ENCODE results near the gene RAPGEF5. TPM values are rescaled to one million over a fixed set of nuclear protein-coding genes. Genes with fewer than 3 reads are reported as not detected.

RAPGEF5 gene
- polyA plus RNA-seq, 4 donors = 5.4 to 33.4 (median 10.1) TPM

DNA sequence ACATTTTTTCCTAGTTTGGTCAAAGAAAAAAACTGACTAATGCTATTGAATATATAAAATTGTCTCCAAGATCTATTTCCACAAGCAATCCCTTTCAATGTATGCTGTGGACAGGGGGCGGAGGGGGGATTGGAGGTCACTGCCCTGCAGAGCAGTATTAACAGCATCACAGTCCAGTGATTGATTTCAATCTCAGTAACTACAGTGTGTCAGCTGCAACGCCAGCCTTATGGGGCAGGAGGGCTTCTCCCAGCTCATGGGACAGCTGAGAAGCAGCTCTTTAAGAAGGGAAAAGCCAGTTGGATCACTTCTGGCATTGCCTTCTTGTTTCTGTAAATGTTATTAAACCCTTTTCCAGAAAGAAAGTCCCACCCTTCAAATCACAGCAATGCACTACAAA, 65.0 kb downstream of the RAPGEF5 start:
- peaks cover 0 to 11% (median 7%) of the 10 kb centered on the region in 3 donors for H3K36me3 ChIP-seq (ENCODE audit: control insufficient read depth in 3 of 3, insufficient read depth in 2 of 3, low read depth in 1 of 3, low read length in 3 of 3)
- DNase-seq (no peak), FAIRE-seq (no peak)
- no peak overlapping the region for H3K27ac ChIP-seq (ENCODE audit: low read depth in 1 of 3, low read length in 2 of 3)
- 78 to 90% (median 81%) methylated on average over 2 of the region's 2 CpGs for WGBS, 3 donors
- no peaks in the 10 kb centered on the region for H3K9me3 ChIP-seq (ENCODE audit: control insufficient read depth in 2 of 2, insufficient read depth in 1 of 2, low read depth in 1 of 2, low read length in 1 of 2)
- H3K27me3 ChIP-seq (ENCODE audit: control insufficient read depth in 3 of 3, insufficient read depth in 3 of 3, low read length in 3 of 3) = no peaks in the 10 kb centered on the region
- no peak overlapping the region for H3K4me3 ChIP-seq (ENCODE audit: low read depth in 1 of 3, low read length in 3 of 3)
- no peaks in the 10 kb centered on the region for H3K4me1 ChIP-seq (ENCODE audit: control insufficient read depth in 3 of 3, insufficient read depth in 2 of 3, low read depth in 1 of 3, low read length in 2 of 3)

DNA sequence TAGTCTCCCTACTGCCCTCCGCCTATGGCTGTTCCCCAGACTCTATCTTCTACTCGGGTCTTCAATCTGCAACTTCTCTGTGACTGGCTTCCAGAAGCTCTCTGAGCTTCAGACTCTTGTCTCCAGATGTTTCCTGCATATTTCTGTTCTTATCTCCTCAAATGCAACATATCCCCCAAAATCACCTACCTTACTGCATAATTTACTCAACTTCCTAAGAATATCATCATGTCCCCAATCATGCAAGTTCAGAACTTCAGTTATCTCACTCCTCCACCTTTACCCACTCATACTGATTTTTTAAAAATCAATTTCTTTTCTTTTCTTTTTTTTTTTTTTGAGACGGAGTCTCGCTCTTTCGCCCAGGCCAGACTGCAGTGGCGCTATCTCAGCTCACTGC, 68.8 kb downstream of the RAPGEF5 start:
- peaks cover 0 to 2% (median 0%) of the 10 kb centered on the region in 3 donors for H3K27me3 ChIP-seq (ENCODE audit: control insufficient read depth in 3 of 3, insufficient read depth in 3 of 3, low read length in 3 of 3)
- FAIRE-seq (no peak), DNase-seq (no peak)
- no peaks in the 10 kb centered on the region for H3K9me3 ChIP-seq (ENCODE audit: control insufficient read depth in 2 of 2, insufficient read depth in 1 of 2, low read depth in 1 of 2, low read length in 1 of 2)
- H3K27ac ChIP-seq (ENCODE audit: low read depth in 1 of 3, low read length in 2 of 3) = no peak overlapping the region
- H3K4me3 ChIP-seq (ENCODE audit: low read depth in 1 of 3, low read length in 3 of 3) = no peak overlapping the region
- peaks cover 0 to 8% (median 6%) of the 10 kb centered on the region in 3 donors for H3K36me3 ChIP-seq (ENCODE audit: control insufficient read depth in 3 of 3, insufficient read depth in 2 of 3, low read depth in 1 of 3, low read length in 3 of 3)
- no peaks in the 10 kb centered on the region for H3K4me1 ChIP-seq (ENCODE audit: control insufficient read depth in 3 of 3, insufficient read depth in 2 of 3, low read depth in 1 of 3, low read length in 2 of 3)
- 89 to 98% (median 98%) methylated on average over 6 of the region's 6 CpGs for WGBS, 3 donors

DNA sequence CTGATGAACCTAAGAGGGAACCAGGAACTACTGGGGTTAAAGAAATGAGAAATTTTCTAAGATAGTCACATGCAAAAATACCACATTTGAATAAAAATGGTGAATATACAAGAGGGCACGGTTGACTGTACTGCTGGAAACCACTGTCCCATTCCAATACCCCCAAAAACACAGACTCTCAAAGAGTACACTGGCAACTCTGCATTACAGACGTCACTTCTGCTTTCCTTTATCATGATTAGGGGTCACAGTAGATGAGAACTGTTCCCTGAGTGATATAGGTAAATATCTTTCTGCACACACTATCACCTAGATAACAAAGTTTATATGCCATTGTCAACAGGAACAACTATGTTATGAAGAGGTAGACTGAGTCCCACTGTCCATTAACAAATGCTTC, 69.5 kb downstream of the RAPGEF5 start:
- FAIRE-seq (no peak), DNase-seq (no peak)
- no peak overlapping the region for H3K4me3 ChIP-seq (ENCODE audit: low read depth in 1 of 3, low read length in 3 of 3)
- WGBS, 3 donors = 82 to 87% (median 83%) methylated on average over 2 of the region's 2 CpGs
- H3K4me1 ChIP-seq (ENCODE audit: control insufficient read depth in 3 of 3, insufficient read depth in 2 of 3, low read depth in 1 of 3, low read length in 2 of 3) = no peaks in the 10 kb centered on the region
- H3K27ac ChIP-seq (ENCODE audit: low read depth in 1 of 3, low read length in 2 of 3) = no peak overlapping the region
- H3K27me3 ChIP-seq (ENCODE audit: control insufficient read depth in 3 of 3, insufficient read depth in 3 of 3, low read length in 3 of 3) = peaks cover 0 to 2% (median 0%) of the 10 kb centered on the region in 3 donors
- peaks cover 0 to 6% (median 5%) of the 10 kb centered on the region in 3 donors for H3K36me3 ChIP-seq (ENCODE audit: control insufficient read depth in 3 of 3, insufficient read depth in 2 of 3, low read depth in 1 of 3, low read length in 3 of 3)
- no peaks in the 10 kb centered on the region for H3K9me3 ChIP-seq (ENCODE audit: control insufficient read depth in 2 of 2, insufficient read depth in 1 of 2, low read depth in 1 of 2, low read length in 1 of 2)

DNA sequence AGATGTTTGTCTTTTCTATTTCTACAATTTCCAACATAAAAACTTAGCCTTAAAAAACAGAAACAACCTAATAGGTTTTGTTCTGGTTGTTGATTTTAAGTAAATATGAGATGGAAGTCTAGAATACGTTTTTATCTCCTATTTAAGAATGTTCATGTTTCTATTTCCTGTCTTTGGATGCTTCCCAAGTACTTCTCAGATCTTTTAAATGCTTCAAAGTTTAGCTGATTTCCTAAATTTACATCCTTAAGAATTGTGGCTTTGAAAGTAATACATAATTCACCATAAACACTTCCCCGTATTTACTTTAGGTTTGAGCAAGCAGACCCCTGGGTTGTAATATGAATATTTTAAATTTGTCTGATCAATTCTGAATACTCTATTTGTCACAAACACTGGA, 70.5 kb downstream of the RAPGEF5 start:
- H3K36me3 ChIP-seq (ENCODE audit: control insufficient read depth in 3 of 3, insufficient read depth in 2 of 3, low read depth in 1 of 3, low read length in 3 of 3) = peaks cover 0 to 9% (median 2%) of the 10 kb centered on the region in 3 donors
- H3K9me3 ChIP-seq (ENCODE audit: control insufficient read depth in 2 of 2, insufficient read depth in 1 of 2, low read depth in 1 of 2, low read length in 1 of 2) = no peaks in the 10 kb centered on the region
- H3K4me1 ChIP-seq (ENCODE audit: control insufficient read depth in 3 of 3, insufficient read depth in 2 of 3, low read depth in 1 of 3, low read length in 2 of 3) = no peaks in the 10 kb centered on the region
- DNase-seq (no peak), FAIRE-seq (no peak)
- H3K27ac ChIP-seq (ENCODE audit: low read depth in 1 of 3, low read length in 2 of 3) = no peak overlapping the region
- no peak overlapping the region for H3K4me3 ChIP-seq (ENCODE audit: low read depth in 1 of 3, low read length in 3 of 3)
- H3K27me3 ChIP-seq (ENCODE audit: control insufficient read depth in 3 of 3, insufficient read depth in 3 of 3, low read length in 3 of 3) = peaks cover 0 to 2% (median 0%) of the 10 kb centered on the region in 3 donors
- WGBS, 3 donors = 65 to 82% (median 76%) methylated on average over 2 of the region's 2 CpGs

DNA sequence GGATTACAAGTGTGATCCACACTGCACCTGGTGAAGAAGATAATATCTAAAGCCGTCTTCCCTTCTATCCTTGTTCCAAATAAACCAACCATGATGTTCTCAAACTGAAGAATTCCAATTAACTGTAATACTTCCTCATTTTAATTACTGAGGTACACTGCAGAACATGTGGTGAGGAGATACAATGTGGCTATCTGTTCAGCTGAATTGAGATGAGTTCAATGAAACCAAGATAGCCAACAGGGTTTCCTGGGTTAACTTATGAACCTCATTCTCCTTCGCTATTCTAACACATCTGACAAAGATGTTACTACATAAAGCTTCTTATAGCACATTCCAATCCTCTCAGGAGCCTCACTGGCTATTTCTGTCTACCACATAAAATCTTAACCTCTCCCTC, 75.5 kb downstream of the RAPGEF5 start:
- Histone ChIP-seq H3K4me1 (ENCODE audit: control insufficient read depth in 3 of 3, insufficient read depth in 2 of 3, low read depth in 1 of 3, low read length in 2 of 3) (peaks cover 0 to 2% (median 0%) of the 10 kb centered on the region in 3 donors), H3K27ac (ENCODE audit: low read depth in 1 of 3, low read length in 2 of 3) (no peak overlapping the region), H3K4me3 (ENCODE audit: low read depth in 1 of 3, low read length in 3 of 3) (no peak overlapping the region), H3K27me3 (ENCODE audit: control insufficient read depth in 3 of 3, insufficient read depth in 3 of 3, low read length in 3 of 3) (peaks cover 0 to 2% (median 0%) of the 10 kb centered on the region in 3 donors), H3K9me3 (ENCODE audit: control insufficient read depth in 2 of 2, insufficient read depth in 1 of 2, low read depth in 1 of 2, low read length in 1 of 2) (no peaks in the 10 kb centered on the region), H3K36me3 (ENCODE audit: control insufficient read depth in 3 of 3, insufficient read depth in 2 of 3, low read depth in 1 of 3, low read length in 3 of 3) (peaks cover 0 to 4% (median 2%) of the 10 kb centered on the region in 3 donors)
- FAIRE-seq = no peak
- no peak for DNase-seq
- WGBS, 3 donors = 78 to 90% (median 88%) methylated on average over 2 of the region's 2 CpGs

DNA sequence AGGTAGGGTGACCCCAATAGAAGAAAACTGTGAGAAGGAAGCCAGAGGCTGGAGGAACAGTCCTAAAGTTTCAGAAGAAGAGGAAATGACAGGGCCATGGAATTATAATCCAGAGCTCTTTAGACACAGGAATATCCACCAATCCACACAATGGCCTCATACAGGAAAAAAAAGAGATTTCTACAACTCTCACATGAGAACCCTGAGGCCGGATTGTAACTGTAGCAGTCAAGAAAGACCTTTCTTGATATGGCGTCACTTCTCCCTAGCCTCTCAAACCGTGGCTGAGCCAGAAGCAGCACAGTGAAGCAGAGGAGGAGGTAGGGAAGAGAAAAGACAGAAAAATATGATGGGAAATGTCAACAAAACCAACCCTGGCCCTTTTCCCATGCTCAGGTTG, 76.9 kb downstream of the RAPGEF5 start:
- H3K9me3 ChIP-seq (ENCODE audit: control insufficient read depth in 2 of 2, insufficient read depth in 1 of 2, low read depth in 1 of 2, low read length in 1 of 2) = no peaks in the 10 kb centered on the region
- DNase-seq (no peak), FAIRE-seq (no peak)
- H3K36me3 ChIP-seq (ENCODE audit: control insufficient read depth in 3 of 3, insufficient read depth in 2 of 3, low read depth in 1 of 3, low read length in 3 of 3) = peaks cover 0 to 3% (median 2%) of the 10 kb centered on the region in 3 donors
- 77 to 90% (median 86%) methylated on average over 3 of the region's 3 CpGs for WGBS, 3 donors
- H3K27ac ChIP-seq (ENCODE audit: low read depth in 1 of 3, low read length in 2 of 3) = no peak overlapping the region
- H3K4me1 ChIP-seq (ENCODE audit: control insufficient read depth in 3 of 3, insufficient read depth in 2 of 3, low read depth in 1 of 3, low read length in 2 of 3) = peaks cover 0 to 2% (median 0%) of the 10 kb centered on the region in 3 donors
- peaks cover 0 to 2% (median 0%) of the 10 kb centered on the region in 3 donors for H3K27me3 ChIP-seq (ENCODE audit: control insufficient read depth in 3 of 3, insufficient read depth in 3 of 3, low read length in 3 of 3)
- H3K4me3 ChIP-seq (ENCODE audit: low read depth in 1 of 3, low read length in 3 of 3) = no peak overlapping the region

DNA sequence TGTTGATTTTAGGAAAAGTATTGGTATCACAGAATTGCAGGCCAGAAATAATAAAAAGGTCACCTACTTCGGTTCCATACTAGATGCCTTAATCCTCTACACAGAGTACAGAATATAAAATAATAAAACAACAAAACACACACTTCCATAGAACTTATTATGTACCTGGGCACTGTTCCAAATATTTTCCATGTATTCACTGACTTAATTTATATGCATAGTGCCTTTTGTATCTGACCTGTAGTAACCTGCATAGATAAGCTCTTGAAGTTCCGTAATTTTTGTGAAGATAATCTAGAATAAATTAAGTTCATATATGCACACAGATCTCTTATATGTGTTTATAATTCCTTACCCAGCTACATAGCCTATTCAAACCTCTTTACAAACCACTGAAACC, 78.3 kb downstream of the RAPGEF5 start:
- Histone ChIP-seq H3K9me3 (ENCODE audit: control insufficient read depth in 2 of 2, insufficient read depth in 1 of 2, low read depth in 1 of 2, low read length in 1 of 2) (peaks cover 0 to 5% of the 10 kb centered on the region in 2 donors), H3K36me3 (ENCODE audit: control insufficient read depth in 3 of 3, insufficient read depth in 2 of 3, low read depth in 1 of 3, low read length in 3 of 3) (peaks cover 0 to 4% (median 3%) of the 10 kb centered on the region in 3 donors), H3K4me1 (ENCODE audit: control insufficient read depth in 3 of 3, insufficient read depth in 2 of 3, low read depth in 1 of 3, low read length in 2 of 3) (peaks cover 0 to 2% (median 0%) of the 10 kb centered on the region in 3 donors), H3K27me3 (ENCODE audit: control insufficient read depth in 3 of 3, insufficient read depth in 3 of 3, low read length in 3 of 3) (no peaks in the 10 kb centered on the region), H3K4me3 (ENCODE audit: low read depth in 1 of 3, low read length in 3 of 3) (no peak overlapping the region), H3K27ac (ENCODE audit: low read depth in 1 of 3, low read length in 2 of 3) (no peak overlapping the region)
- FAIRE-seq (no peak), DNase-seq (peak in 1 of 2 donors; percentile 48)
- 13 to 64% (median 37%) methylated on average over 2 of the region's 2 CpGs for WGBS, 3 donors

DNA sequence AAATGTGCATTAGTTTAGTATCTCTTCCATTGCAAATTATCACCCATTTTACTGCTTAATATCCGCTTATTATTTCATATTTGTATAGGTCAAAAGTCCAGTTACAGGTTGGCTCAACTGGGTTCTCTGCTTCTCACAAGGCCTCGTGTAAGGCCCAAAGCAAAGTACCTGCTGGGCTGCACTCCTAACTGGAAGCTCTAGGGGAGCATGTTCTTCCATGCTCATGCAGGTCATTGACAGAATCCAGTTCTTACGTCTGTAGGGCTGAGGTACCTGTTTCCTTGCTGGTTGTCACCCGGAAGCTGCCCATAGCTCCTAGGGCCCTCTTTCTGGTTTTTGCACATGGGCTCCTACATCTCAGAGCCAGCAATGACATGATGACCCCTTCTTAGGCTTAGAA, 79.6 kb downstream of the RAPGEF5 start:
- 83 to 90% (median 88%) methylated on average over 4 of the region's 4 CpGs for WGBS, 3 donors
- DNase-seq (no peak), FAIRE-seq (no peak)
- no peaks in the 10 kb centered on the region for H3K27me3 ChIP-seq (ENCODE audit: control insufficient read depth in 3 of 3, insufficient read depth in 3 of 3, low read length in 3 of 3)
- no peak overlapping the region for H3K27ac ChIP-seq (ENCODE audit: low read depth in 1 of 3, low read length in 2 of 3)
- peaks cover 0 to 4% (median 3%) of the 10 kb centered on the region in 3 donors for H3K36me3 ChIP-seq (ENCODE audit: control insufficient read depth in 3 of 3, insufficient read depth in 2 of 3, low read depth in 1 of 3, low read length in 3 of 3)
- H3K4me3 ChIP-seq (ENCODE audit: low read depth in 1 of 3, low read length in 3 of 3) = no peak overlapping the region
- H3K4me1 ChIP-seq (ENCODE audit: control insufficient read depth in 3 of 3, insufficient read depth in 2 of 3, low read depth in 1 of 3, low read length in 2 of 3) = peaks cover 0 to 2% (median 0%) of the 10 kb centered on the region in 3 donors
- peaks cover 0 to 5% of the 10 kb centered on the region in 2 donors for H3K9me3 ChIP-seq (ENCODE audit: control insufficient read depth in 2 of 2, insufficient read depth in 1 of 2, low read depth in 1 of 2, low read length in 1 of 2)

DNA sequence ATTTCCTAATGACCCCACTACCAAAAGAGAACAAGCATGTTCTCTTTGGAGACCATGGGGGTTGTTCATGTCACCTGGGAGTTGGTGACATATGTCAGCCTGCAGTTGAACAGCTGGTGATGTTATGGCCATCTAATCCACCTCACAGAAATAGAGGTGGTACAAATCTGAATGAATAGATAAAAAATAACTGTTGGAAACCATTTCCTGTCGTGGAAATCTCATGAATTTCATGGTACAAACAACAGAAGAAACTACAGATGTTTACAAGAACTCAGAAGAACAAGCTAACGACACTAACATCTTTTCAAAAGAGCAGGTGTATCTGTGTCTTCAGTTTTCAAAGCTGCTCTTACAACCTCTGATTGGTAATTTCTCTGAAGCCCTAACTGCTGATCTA, 81.3 kb downstream of the RAPGEF5 start:
- H3K36me3 ChIP-seq (ENCODE audit: control insufficient read depth in 3 of 3, insufficient read depth in 2 of 3, low read depth in 1 of 3, low read length in 3 of 3) = peaks cover 0 to 6% (median 0%) of the 10 kb centered on the region in 3 donors
- no peak for FAIRE-seq
- no peak overlapping the region for H3K4me3 ChIP-seq (ENCODE audit: low read depth in 1 of 3, low read length in 3 of 3)
- H3K27me3 ChIP-seq (ENCODE audit: control insufficient read depth in 3 of 3, insufficient read depth in 3 of 3, low read length in 3 of 3) = no peaks in the 10 kb centered on the region
- peaks cover 0 to 2% (median 0%) of the 10 kb centered on the region in 3 donors for H3K4me1 ChIP-seq (ENCODE audit: control insufficient read depth in 3 of 3, insufficient read depth in 2 of 3, low read depth in 1 of 3, low read length in 2 of 3)
- H3K27ac ChIP-seq (ENCODE audit: low read depth in 1 of 3, low read length in 2 of 3) = no peak overlapping the region
- peaks cover 0 to 9% of the 10 kb centered on the region in 2 donors for H3K9me3 ChIP-seq (ENCODE audit: control insufficient read depth in 2 of 2, insufficient read depth in 1 of 2, low read depth in 1 of 2, low read length in 1 of 2)
- WGBS, 3 donors = 73 to 90% (median 74%) methylated on average over 2 of the region's 2 CpGs
- DNase-seq = no peak

Measured in small intestine (tissue), 7 donors.